ENCODE data around the gene SLIT2.

The SLIT2 gene

DNA sequence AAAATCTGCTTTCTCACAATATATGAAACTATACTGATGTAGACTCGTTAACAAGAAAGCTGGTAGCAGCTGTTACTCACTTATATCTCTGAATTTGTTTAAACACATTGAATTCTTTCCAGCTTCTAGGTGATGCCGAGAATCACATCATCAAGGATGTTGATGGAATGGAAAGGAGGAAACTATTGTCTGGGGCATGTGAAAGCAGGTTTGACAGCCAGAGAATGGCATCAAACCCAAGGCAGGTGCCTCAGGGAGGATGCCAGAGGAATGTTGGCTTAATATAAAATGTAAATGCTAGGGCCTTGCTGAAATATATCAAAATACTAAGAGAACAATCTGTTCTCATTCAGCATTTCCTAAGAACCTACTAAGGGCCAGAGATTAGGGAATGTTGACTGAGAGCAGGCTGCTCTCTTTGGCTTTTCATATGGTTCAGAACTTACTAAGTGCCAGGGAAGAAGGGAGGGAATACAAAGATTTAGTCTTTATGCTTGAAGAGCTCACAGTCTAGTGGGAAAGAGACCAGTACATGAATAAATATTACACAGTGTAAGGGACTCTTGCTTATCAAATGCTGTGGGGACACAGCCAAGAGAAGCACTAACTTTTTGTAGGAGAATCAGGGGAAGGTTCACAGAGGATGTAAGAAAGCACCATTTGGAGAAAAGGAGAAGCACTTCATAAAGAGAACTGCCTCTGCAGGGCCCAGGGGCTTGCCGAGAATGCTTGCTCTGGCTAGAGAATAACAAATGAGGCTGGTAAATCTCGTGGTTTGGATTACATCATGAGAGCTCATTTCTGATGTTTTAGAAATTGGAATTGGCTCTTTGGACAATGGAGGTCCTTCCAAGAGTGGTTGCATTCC, 14.7 kb downstream of the SLIT2 start:
- DNase-seq, result no peak

GRCh38 chr4:20268028-20268427, 16.3 kb downstream of the SLIT2 start:
- no peak for DNase-seq

DNA sequence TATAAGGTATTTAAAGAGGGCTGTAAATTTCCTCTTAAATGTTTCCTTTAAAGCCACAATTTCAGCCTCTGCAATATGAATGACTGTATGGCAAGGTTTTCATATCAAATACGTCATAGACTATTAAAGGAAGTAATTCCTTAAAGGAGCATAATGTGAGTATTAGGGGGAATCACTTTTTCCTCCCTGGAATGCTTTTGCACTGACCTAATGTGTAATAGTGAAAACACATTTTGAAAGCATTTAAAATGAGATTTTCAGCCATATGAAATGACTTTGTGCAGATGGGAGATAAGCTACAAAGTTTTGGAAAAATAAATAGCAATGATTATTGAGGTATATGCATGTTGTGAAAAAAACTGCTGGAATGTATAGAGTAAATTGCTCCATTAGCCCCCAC, 17.6 kb downstream of the SLIT2 start:
- DNase-seq, result no peak

DNA sequence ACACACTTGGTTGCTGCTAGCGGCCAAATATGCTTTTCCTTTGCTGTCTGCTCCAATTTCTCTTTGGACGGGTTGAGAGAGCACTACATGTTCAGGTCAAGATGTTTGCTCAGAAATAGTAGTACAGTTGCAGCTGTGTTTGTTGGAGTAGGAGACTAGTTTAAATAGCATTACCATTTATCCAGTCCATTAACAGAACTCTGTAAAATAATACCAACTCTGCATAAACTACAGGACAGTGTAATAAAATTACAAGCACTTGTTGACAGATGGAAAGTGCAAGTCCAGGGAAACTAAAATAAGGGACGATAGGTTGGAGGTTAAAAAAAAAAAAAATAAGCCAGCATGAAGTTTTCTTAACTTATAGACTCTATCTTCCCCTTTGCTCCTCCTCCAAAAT, 20.2 kb downstream of the SLIT2 start:
- DNase-seq, result no peak

- DNase-seq, result no peak
Measured at GRCh38 chr4:20272411-20272872, 20.7 kb downstream of the SLIT2 start.

DNA sequence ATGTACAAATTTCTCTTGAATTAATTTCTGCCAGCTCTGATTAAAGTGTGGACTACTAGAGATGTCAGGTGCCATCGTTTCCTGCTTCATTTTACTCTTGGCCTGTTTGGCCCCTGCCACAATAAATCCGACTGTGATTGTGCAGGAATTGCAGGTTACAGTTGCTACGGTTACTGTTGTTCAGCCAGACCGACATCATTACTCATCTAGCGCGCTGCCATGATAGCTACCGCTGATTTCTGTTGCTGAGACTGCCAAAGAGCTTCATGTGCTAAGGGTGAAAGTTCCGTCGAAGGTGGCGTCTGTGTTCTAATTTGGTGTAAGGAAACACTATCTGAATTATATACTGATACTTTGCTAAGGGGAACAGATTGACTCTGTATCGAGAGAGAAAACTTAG, 22.1 kb downstream of the SLIT2 start:
- DNase-seq, result no peak

DNA sequence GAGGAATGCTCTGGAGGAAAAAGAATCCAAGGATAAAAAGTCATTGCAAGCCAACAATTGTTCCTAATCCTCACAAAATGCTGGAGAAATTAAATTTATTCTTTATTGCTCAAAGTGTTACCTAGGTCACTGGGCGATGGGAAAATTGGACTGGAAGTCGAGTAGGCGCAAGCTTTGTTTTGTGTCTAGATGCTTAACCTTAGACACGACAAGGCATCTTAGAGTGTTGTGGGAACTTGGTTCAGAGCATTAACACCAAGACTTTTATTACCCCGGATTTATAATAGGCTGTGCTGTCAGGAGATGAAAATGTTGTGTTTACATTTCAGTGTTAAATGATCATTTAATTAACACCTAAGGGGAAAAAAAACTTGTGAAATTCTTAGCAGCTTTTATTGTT, 25.1 kb downstream of the SLIT2 start:
- no peak for DNase-seq

DNA sequence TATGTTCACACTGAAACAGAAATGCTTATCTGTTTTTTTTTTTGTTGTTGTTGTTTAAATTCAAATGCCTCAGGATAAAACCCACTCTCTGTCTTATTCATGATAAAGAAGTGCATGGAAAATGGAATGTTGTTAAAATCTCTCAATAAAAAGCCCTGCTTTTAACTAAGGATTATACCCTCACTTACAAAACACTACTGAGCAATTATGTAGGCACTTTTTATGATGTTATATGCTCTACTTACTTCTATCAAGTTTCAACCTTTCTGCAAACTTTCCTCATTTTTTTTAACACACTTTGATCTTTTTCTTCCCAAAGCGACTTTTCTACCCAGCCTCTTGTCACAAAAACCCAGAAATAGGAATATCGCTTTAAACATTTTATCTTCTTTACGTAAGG, 26.5 kb downstream of the SLIT2 start:
- no peak for DNase-seq

GRCh38 chr4:20279381-20279780, 27.7 kb downstream of the SLIT2 start:
- DNase-seq, result no peak

GRCh38 chr4:20281453-20281852, 29.7 kb downstream of the SLIT2 start:
- no peak for DNase-seq

DNA sequence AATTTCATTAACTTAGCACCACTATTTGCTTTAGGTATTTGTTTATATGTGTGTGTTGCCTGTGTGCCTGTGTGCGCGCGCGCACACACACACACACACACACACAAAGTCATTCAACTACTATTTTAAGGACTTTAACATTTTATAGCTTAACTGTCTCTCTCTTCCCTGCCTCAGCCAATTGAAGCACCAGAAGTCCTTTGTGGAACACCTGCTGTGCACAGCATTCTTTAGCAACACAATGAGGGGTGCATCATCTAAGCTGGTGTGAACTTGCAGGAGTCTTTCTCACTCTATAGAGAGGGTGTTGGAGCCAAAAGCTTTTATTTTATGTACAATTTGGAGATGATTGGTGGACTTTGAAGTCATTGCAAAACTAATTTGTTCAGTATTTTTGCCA, 31.3 kb downstream of the SLIT2 start:
- DNase-seq, result no peak

DNA sequence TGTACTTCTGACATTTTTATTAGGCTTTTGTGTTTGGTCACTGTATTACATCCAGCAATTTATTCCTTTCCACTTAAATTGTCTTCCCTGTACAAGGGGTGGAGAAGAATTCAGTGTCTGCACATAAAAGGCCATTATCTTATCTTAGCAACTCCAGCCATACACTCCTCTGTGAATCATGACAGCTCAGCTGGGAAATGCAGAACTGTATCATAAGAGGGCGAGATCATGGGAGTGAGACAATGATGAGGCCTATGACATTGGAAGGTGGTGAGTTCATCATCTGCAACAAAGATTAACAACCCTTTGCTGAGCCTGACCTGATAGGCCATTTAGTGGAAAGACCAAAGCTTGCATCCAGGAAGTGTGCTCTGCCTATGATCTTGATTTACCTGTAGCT, 33.3 kb downstream of the SLIT2 start:
- no peak for DNase-seq

DNA sequence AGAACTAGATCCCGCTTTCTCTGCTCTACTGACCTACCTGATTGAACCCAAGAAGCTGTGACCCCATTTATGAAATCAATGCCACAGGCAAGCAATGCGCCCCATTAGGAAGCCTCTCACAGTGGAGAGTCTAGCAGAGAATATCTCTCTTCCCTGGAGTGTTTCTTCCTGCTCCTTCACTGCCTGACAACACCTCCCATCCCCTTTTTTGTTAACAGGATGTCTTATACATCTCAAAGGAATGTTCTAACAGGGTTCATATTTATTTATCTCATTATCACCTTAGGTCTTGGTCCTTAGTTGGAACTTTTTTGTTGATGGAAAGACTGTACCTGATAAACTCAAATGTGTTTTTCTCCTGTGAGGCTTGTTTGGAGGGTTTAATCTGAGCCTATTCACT, 35.5 kb downstream of the SLIT2 start:
- DNase-seq, result no peak

GRCh38 chr4:20288047-20288650, 36.4 kb downstream of the SLIT2 start:
- no peak for DNase-seq

- no peak for DNase-seq
Measured at GRCh38 chr4:20288846-20289512, 37.3 kb downstream of the SLIT2 start.

DNA sequence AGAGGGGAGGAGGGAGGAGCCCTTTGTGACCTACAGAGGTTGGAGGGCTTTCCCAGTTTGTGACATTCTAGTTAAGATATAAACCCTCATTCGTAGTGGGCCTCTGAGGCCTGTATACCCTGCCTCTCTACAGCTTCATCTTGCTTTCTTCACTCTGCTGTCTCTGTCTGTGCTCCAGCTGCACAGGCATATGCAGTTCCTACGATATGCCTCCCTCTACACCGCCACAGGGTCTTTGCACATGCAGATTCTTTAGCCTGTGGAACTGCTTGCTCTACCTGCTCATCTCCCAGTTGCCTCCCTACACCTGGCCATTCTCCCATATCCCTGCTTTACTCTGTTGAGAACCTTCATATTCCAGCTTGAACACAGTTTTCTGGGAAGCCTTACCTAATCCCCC, 38.1 kb downstream of the SLIT2 start:
- DNase-seq, result no peak

DNA sequence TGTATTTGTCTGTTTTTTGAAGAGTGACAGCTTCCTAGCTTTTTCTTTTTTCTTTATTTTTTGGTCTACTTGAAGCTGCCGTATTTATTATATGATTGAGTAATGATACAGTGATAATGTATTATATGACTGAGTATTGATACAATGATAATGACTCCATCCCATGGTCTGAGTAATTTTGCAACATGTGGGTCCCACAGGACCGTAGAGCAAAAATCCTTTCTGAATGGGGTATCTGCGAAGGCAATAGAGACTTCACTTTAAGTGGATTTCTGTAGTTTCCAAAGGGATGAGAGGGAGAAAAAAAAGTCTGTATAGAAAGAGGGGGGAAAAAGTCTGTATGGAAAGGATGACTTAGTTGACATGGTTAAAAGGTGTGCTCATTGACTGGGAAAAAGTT, 41.0 kb downstream of the SLIT2 start:
- DNase-seq, result no peak

DNA sequence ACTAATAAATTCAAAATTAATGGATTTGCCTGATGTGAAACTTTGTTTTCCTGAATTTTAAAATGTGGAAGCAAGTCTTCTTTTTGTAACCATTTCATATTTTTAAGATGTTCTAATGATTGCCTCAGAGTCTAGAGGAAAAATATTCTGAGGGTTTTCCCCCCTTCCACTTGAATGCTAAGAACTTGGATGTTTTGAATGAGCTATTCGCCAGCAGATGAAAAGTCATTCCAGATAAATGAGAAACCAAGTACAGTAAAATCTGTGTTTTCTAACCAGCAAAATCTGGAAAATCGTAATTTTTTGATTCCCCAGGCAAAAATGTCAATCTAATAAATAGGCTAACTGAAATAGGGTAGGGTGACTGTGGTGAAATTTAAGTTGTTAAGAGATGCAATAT, 45.6 kb downstream of the SLIT2 start:
- DNase-seq, result no peak

- DNase-seq, result no peak
Measured at GRCh38 chr4:20297783-20298182, 46.1 kb downstream of the SLIT2 start.

GRCh38 chr4:20298455-20298854, 46.8 kb downstream of the SLIT2 start:
- no peak for DNase-seq

GRCh38 chr4:20298986-20299385, 47.3 kb downstream of the SLIT2 start:
- no peak for DNase-seq

GRCh38 chr4:20299515-20299914, 47.8 kb downstream of the SLIT2 start:
- no peak for DNase-seq

GRCh38 chr4:20301161-20301560, 49.5 kb downstream of the SLIT2 start:
- no peak for DNase-seq
